ENCODE results near the gene ZNF561. TPM values are rescaled to one million over a fixed set of nuclear protein-coding genes. Genes with fewer than 3 reads are reported as not detected.
"Not testable (repeated sequence)": the region's sequence is repeated elsewhere in the genome, so short reads cannot be mapped to it uniquely, and the experiment has no call there.

The ZNF561 gene
- total and polyA plus RNA-seq, 10 of the 15 experiments (the other 5 are each of a cell fraction or from before 2014, with no cell fraction given): 12.8 to 38.2 (median 22.2) TPM

DNA sequence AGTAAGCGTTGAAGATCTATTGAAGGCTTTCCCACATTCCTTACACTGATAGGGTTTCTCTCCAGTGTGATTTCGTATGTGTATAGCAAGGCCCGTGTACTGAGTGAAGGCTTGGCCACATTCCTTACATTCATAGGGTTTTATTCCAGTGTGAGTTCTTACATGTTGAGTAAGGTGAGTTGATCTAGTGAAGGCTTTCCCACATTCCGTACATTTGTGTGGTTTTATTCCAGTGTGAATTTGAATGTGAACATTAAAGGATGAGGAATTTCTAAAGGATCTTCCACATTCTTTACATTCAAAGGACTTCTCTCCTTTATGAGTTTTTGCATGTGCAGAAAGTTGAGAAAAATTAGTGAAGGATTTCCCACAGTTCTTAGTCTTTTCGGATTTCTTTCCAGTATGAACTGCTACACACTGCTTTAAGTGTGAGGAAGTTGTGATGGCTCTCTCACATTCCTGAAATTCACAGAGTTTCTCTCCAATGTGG is 32.1 kb upstream of the ZNF561 start:
- POLR2A ChIA-PET; FAIRE-seq; in situ Hi-C loops (cut with MboI); DNase-seq (ENCODE audit: low read depth, low spot score); RAD21 ChIA-PET (ENCODE audit: unreplicated experiment); SMC1A ChIA-PET (ENCODE audit: uncharacterized antibody, unreplicated experiment); H3K4me3 ChIP-seq; H2AFZ ChIP-seq (ENCODE audit: control insufficient read depth, low read depth, low read length); H3K4me2 ChIP-seq (ENCODE audit: control insufficient read depth, insufficient read depth); CTCF ChIA-PET; H3K27ac ChIP-seq (ENCODE audit: control insufficient read depth, insufficient read depth); H3K9ac ChIP-seq (ENCODE audit: control insufficient read depth, insufficient read depth, low read length); BruUV-seq (replicated peaks); ATAC-seq; intact Hi-C loops (cut with micrococcal nuclease; ENCODE audit: unreplicated experiment); H3K27me3 ChIP-seq (replicated peaks in 1 of 2; ENCODE audit: control insufficient read depth in 2 of 2, insufficient read depth in 2 of 2, low read length in 1 of 2); H3K4me1 ChIP-seq (ENCODE audit: control insufficient read depth, insufficient read depth, low read length); H3K79me2 ChIP-seq (ENCODE audit: control insufficient read depth, insufficient read depth, low read length); H4K20me1 ChIP-seq (ENCODE audit: control insufficient read depth, insufficient read depth): not testable (repeated sequence)
- Histone ChIP-seq H3K9me3 (replicated peaks; ENCODE audit: control insufficient read depth, insufficient read depth, low read length) (peaks cover 33% of the 10 kb centered on the region; the same call in 2 of the 3 replicates), H3K36me3 (ENCODE audit: control insufficient read depth in 2 of 2, insufficient read depth in 2 of 2, low read length in 1 of 2) (peaks cover 9 to 40% of the 10 kb centered on the region in 2 experiments)
- 97% methylated on average over 4 of the region's 5 CpGs for WGBS (ENCODE audit: insufficient coverage, insufficient replicate concordance, low lambda C conversion rate, missing lambda C conversion rate)

DNA sequence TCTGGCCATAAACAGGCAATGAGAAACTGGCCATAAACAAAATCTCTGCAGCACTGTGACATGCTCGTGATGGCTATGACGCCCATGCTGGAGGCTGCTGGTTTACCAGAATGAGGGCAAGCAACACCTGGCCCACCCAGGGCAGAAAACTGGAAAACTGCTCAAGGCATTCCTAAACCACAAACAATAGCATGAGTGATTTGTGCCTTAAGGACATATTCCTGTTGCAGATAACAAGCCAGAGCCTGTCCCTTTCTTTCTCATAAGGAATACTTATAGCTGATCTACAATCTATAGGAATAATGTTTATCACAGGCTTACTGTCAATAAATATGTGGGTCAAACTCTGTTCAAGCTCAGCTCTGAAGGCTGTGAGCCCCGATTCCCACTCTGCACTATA is 30.4 kb upstream of the ZNF561 start:
- Histone ChIP-seq H3K9me3 (replicated peaks; ENCODE audit: control insufficient read depth, insufficient read depth, low read length) (peaks cover 33% of the 10 kb centered on the region; the same call in 2 of the 3 replicates), H3K36me3 (ENCODE audit: control insufficient read depth in 2 of 2, insufficient read depth in 2 of 2, low read length in 1 of 2) (peaks cover 7 to 38% of the 10 kb centered on the region in 2 experiments)
- H3K27me3 ChIP-seq (replicated peaks in 1 of 2; ENCODE audit: control insufficient read depth in 2 of 2, insufficient read depth in 2 of 2, low read length in 1 of 2); H4K20me1 ChIP-seq (ENCODE audit: control insufficient read depth, insufficient read depth); H3K27ac ChIP-seq (ENCODE audit: control insufficient read depth, insufficient read depth); SMC1A ChIA-PET (ENCODE audit: uncharacterized antibody, unreplicated experiment); DNase-seq (ENCODE audit: low read depth, low spot score); FAIRE-seq; in situ Hi-C loops (cut with MboI); H2AFZ ChIP-seq (ENCODE audit: control insufficient read depth, low read depth, low read length); intact Hi-C loops (cut with micrococcal nuclease; ENCODE audit: unreplicated experiment); RAD21 ChIA-PET (ENCODE audit: unreplicated experiment); H3K4me3 ChIP-seq; H3K79me2 ChIP-seq (ENCODE audit: control insufficient read depth, insufficient read depth, low read length); H3K4me1 ChIP-seq (ENCODE audit: control insufficient read depth, insufficient read depth, low read length); POLR2A ChIA-PET; ATAC-seq; H3K4me2 ChIP-seq (ENCODE audit: control insufficient read depth, insufficient read depth); BruUV-seq (replicated peaks); H3K9ac ChIP-seq (ENCODE audit: control insufficient read depth, insufficient read depth, low read length): not testable (repeated sequence)
- CTCF ChIA-PET: interaction anchor here (1.2 kb wide), 1 partner anchor 65 kb away, joined by 5 read pairs; no protein-coding TSS in a partner anchor
- 94% methylated on average over 3 of the region's 3 CpGs for WGBS (ENCODE audit: insufficient coverage, insufficient replicate concordance, low lambda C conversion rate, missing lambda C conversion rate)

Measured in GM12878 (cell line).